WTC11 (cell line): Measurements from ENCODE around the gene BTBD7.

Experiments used
- FOXJ3 ChIP-seq: sonication (generic); formaldehyde crosslinking; IDR thresholded peaks from 2 replicates; pipeline ENCODE4 v1.9.0; 2021; ENCODE audit warnings: missing genetic modification reagents, mild to moderate bottlenecking, borderline replicate concordance
- IRF2 ChIP-seq: sonication (generic); formaldehyde crosslinking; IDR thresholded peaks from 2 replicates; pipeline ENCODE4 v1.8.0; 2022; ENCODE audit warnings: low read depth, missing genetic modification reagents, borderline replicate concordance
- NFYB ChIP-seq: sonication (generic); formaldehyde crosslinking; conservative IDR thresholded peaks from 2 replicates; pipeline ENCODE4 v1.8.0; 2022; ENCODE audit warnings: low read depth, missing genetic modification reagents
- PRDM15 ChIP-seq: sonication (generic); formaldehyde crosslinking; IDR thresholded peaks from 2 replicates; pipeline ENCODE4 v1.8.0; 2022; ENCODE audit warnings: missing genetic modification reagents
- USF2 ChIP-seq: sonication (generic); formaldehyde crosslinking; IDR thresholded peaks from 2 replicates; pipeline ENCODE4 v1.8.1; 2023; ENCODE audit warnings: mild to moderate bottlenecking, missing genetic modification reagents, moderate library complexity
- ZNF396 ChIP-seq: fragments of 250-450 bp; sonication (Bioruptor Pico); IDR thresholded peaks from 2 replicates; pipeline ENCODE4 v1.8.0; 2021; ENCODE audit warnings: mild to moderate bottlenecking, moderate library complexity, borderline replicate concordance
- ZNF512 ChIP-seq: sonication (generic); formaldehyde crosslinking; IDR thresholded peaks from 2 replicates; pipeline ENCODE4 v1.8.1; 2022; ENCODE audit warnings: missing genetic modification reagents, borderline replicate concordance
- TF ChIP-seq, protein P1 (sequence below): sonication (generic); formaldehyde crosslinking; IDR thresholded peaks from 2 replicates; pipeline ENCODE4 v1.8.0; 2022; ENCODE audit warnings: mild to moderate bottlenecking, missing genetic modification reagents
- TF ChIP-seq, protein P2 (sequence below): fragments of 200-600 bp; IDR thresholded peaks from 2 replicates; pipeline ENCODE4 v1.8.0; 2022; ENCODE audit warnings: antibody characterized with exemption
- TF ChIP-seq, protein P3 (sequence below): sonication (generic); formaldehyde crosslinking; IDR thresholded peaks from 2 replicates; pipeline ENCODE4 v1.8.1; 2022; ENCODE audit warnings: mild to moderate bottlenecking, moderate library complexity, missing genetic modification reagents
- TF ChIP-seq, protein P4 (sequence below): sonication (generic); formaldehyde crosslinking; IDR thresholded peaks from 2 replicates; pipeline ENCODE4 v1.8.0; 2022; ENCODE audit warnings: mild to moderate bottlenecking, missing genetic modification reagents
- TF ChIP-seq, protein P5 (sequence below): sonication (generic); formaldehyde crosslinking; IDR thresholded peaks from 2 replicates; pipeline ENCODE4 v1.8.1; 2023; ENCODE audit warnings: mild to moderate bottlenecking, moderate library complexity, missing genetic modification reagents

DNA sequence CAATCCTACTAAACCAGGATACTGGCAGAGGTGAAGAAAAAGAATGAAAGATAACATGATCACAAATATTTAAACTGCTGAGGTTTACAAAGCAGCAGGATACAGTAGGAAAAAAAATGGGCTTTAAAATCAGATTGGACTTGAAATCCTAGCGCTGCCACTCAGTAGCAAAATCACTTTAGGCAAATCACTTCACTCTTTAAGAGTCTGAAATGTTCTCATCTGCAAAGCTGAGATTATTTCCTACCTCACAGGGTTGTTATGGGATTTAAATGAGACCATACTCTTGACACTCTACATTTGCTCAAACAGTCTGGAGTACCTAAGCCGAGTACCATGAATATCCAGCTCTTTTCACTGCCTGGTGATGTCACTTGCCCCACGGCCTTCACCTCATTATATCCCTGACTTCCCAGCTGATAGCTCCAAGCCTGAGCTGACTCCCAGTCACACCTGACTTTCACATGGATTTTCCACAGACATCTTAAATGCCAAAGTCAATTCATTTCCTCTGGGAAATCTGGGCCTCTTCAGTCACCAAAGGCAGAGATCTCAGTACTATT, 65.6 kb downstream of the BTBD7 start:
- TF ChIP-seq, protein P1, sequence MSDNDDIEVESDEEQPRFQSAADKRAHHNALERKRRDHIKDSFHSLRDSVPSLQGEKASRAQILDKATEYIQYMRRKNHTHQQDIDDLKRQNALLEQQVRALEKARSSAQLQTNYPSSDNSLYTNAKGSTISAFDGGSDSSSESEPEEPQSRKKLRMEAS, result no peak
- TF ChIP-seq, protein P2, sequence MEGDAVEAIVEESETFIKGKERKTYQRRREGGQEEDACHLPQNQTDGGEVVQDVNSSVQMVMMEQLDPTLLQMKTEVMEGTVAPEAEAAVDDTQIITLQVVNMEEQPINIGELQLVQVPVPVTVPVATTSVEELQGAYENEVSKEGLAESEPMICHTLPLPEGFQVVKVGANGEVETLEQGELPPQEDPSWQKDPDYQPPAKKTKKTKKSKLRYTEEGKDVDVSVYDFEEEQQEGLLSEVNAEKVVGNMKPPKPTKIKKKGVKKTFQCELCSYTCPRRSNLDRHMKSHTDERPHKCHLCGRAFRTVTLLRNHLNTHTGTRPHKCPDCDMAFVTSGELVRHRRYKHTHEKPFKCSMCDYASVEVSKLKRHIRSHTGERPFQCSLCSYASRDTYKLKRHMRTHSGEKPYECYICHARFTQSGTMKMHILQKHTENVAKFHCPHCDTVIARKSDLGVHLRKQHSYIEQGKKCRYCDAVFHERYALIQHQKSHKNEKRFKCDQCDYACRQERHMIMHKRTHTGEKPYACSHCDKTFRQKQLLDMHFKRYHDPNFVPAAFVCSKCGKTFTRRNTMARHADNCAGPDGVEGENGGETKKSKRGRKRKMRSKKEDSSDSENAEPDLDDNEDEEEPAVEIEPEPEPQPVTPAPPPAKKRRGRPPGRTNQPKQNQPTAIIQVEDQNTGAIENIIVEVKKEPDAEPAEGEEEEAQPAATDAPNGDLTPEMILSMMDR, result no peak
- TF ChIP-seq NFYB, result no peak
- no peak for TF ChIP-seq IRF2
- no peak for TF ChIP-seq ZNF512 (CRISPR knock-in tag)
- TF ChIP-seq, protein P3, sequence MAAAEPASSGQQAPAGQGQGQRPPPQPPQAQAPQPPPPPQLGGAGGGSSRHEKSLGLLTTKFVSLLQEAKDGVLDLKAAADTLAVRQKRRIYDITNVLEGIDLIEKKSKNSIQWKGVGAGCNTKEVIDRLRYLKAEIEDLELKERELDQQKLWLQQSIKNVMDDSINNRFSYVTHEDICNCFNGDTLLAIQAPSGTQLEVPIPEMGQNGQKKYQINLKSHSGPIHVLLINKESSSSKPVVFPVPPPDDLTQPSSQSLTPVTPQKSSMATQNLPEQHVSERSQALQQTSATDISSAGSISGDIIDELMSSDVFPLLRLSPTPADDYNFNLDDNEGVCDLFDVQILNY, result no peak
- TF ChIP-seq ZNF396 (CRISPR knock-in tag), result no peak
- TF ChIP-seq, protein P4, sequence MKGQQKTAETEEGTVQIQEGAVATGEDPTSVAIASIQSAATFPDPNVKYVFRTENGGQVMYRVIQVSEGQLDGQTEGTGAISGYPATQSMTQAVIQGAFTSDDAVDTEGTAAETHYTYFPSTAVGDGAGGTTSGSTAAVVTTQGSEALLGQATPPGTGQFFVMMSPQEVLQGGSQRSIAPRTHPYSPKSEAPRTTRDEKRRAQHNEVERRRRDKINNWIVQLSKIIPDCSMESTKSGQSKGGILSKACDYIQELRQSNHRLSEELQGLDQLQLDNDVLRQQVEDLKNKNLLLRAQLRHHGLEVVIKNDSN (CRISPR knock-in tag), result no peak
- TF ChIP-seq USF2 (CRISPR knock-in tag), result no peak
- TF ChIP-seq, protein P5, sequence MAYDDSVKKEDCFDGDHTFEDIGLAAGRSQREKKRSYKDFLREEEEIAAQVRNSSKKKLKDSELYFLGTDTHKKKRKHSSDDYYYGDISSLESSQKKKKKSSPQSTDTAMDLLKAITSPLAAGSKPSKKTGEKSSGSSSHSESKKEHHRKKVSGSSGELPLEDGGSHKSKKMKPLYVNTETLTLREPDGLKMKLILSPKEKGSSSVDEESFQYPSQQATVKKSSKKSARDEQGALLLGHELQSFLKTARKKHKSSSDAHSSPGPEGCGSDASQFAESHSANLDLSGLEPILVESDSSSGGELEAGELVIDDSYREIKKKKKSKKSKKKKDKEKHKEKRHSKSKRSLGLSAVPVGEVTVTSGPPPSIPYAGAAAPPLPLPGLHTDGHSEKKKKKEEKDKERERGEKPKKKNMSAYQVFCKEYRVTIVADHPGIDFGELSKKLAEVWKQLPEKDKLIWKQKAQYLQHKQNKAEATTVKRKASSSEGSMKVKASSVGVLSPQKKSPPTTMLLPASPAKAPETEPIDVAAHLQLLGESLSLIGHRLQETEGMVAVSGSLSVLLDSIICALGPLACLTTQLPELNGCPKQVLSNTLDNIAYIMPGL (CRISPR knock-in tag), result no peak
- no peak for TF ChIP-seq PRDM15 (CRISPR knock-in tag)
- no peak for TF ChIP-seq FOXJ3 (CRISPR knock-in tag)
